K562 (cell line): ENCODE results near the gene PTPN11. TPM values are rescaled to one million over a fixed set of nuclear protein-coding genes. Genes with fewer than 3 reads are reported as not detected.
A peak's percentile ranks its signal among the peaks of the same experiment; 100 is the strongest.

Source experiments
- BRCA1 ChIP-seq, 2 experiments: fragments of 450-650 bp in 1 of 2; sonication (generic) in 1 of 2; formaldehyde crosslinking in 1 of 2; IDR thresholded peaks; 2 replicates each; pipeline versions ENCODE4 v1.5.0 to v1.6.1; 2017 to 2020; ENCODE audit warnings: mild to moderate bottlenecking in 1 of 2, missing genetic modification reagents in 1 of 2
- CCNT2 ChIP-seq: IDR thresholded peaks from 2 replicates; pipeline ENCODE4 v1.6.1; 2011; ENCODE audit warnings: borderline replicate concordance, low read depth, mild to moderate bottlenecking, moderate library complexity, mixed read lengths, low read length; ENCODE audit not compliant: insufficient read length; ENCODE audit errors: extremely low read depth
- EHMT2 ChIP-seq: fragments of 450-650 bp; IDR thresholded peaks from 2 replicates; pipeline ENCODE4 v1.6.1; 2018; ENCODE audit warnings: antibody characterized with exemption
- FOXA3 ChIP-seq, 2 experiments: fragments of 450-650 bp in 1 of 2; sonication (generic) in 1 of 2; formaldehyde crosslinking; IDR thresholded peaks in 1 of 2; conservative IDR thresholded peaks in 1 of 2; 2 replicates each; pipeline versions ENCODE4 v1.4.0 to v1.8.0; 2020 to 2022; ENCODE audit warnings: mild to moderate bottlenecking in 2 of 2, missing genetic modification reagents in 1 of 2
- HLTF ChIP-seq: fragments of 450-650 bp; IDR thresholded peaks from 2 replicates; pipeline ENCODE4 v1.6.1; 2016
- HMGN3 ChIP-seq: IDR thresholded peaks from 2 replicates; pipeline ENCODE4 v1.6.1; 2011; ENCODE audit warnings: borderline replicate concordance, low read depth, mild to moderate bottlenecking, mixed read lengths, low read length; ENCODE audit not compliant: insufficient read length; ENCODE audit errors: extremely low read depth
- IRF2 ChIP-seq: sonication (generic); formaldehyde crosslinking; IDR thresholded peaks from 2 replicates; pipeline ENCODE4 v1.8.1; 2022; ENCODE audit warnings: mild to moderate bottlenecking, missing genetic modification reagents
- NBN ChIP-seq: fragments of 450-650 bp; IDR thresholded peaks from 2 replicates; pipeline ENCODE4 v1.6.1; 2016; ENCODE audit warnings: low read depth, mild to moderate bottlenecking
- NR2F6 ChIP-seq: fragments of 450-650 bp; formaldehyde crosslinking; IDR thresholded peaks from 2 replicates; pipeline ENCODE4 v1.4.0; 2020; ENCODE audit warnings: mild to moderate bottlenecking
- SAP30 ChIP-seq: fragments of 200-600 bp; sonication (generic); IDR thresholded peaks from 2 replicates; pipeline ENCODE4 v1.6.1; 2012; ENCODE audit warnings: borderline replicate concordance, low read depth, mild to moderate bottlenecking, moderate library complexity, low read length, control low read depth, inconsistent platforms; ENCODE audit not compliant: insufficient read depth, poor library complexity, severe bottlenecking
- SRSF9 ChIP-seq: fragments of 200-400 bp; formaldehyde crosslinking; IDR thresholded peaks from 2 replicates; pipeline ENCODE4 v1.6.1; 2017; ENCODE audit warnings: low read depth, low read length, borderline replicate concordance
- TAF9B ChIP-seq: fragments of 450-650 bp; IDR thresholded peaks from 2 replicates; pipeline ENCODE4 v1.6.1; 2018; ENCODE audit warnings: mild to moderate bottlenecking; ENCODE audit not compliant: partially characterized antibody
- TCF3 ChIP-seq: sonication (generic); formaldehyde crosslinking; IDR thresholded peaks from 2 replicates; pipeline ENCODE4 v1.4.0; 2020; ENCODE audit warnings: mild to moderate bottlenecking, missing genetic modification reagents
- THRAP3 ChIP-seq: fragments of 450-650 bp; IDR thresholded peaks from 2 replicates; pipeline ENCODE4 v1.6.1; 2016; ENCODE audit warnings: mild to moderate bottlenecking, inconsistent platforms, borderline replicate concordance
- ZC3H11A ChIP-seq: IDR thresholded peaks from 2 replicates; pipeline ENCODE4 v1.6.1; 2012; ENCODE audit warnings: low read depth, low read length, improper control_type of control experiment
- ZNF277 ChIP-seq: fragments of 250-450 bp; sonication (Bioruptor Pico); IDR thresholded peaks from 2 replicates; pipeline ENCODE4 v1.8.0; 2022; ENCODE audit warnings: inconsistent platforms, mild to moderate bottlenecking, moderate library complexity, borderline replicate concordance
- ZZZ3 ChIP-seq: fragments of 450-650 bp; IDR thresholded peaks from 2 replicates; pipeline ENCODE4 v1.6.1; 2016; ENCODE audit warnings: antibody characterized with exemption, mild to moderate bottlenecking, moderate library complexity
- polyA plus RNA-seq, 8 experiments: library from polyadenylated mRNA; depleted of rRNA in 4 of 8; stranded (reverse) in 5 of 8; unstranded in 3 of 8; fragments of >200 nt; fragmentation: Nextera tagmentation in 2 of 8; fragmentation: Illumina TruSeq in 1 of 8; extraction: Ambion mirVana in 2 of 8; extraction: Trizol in 1 of 8; gene quantifications; 2 replicates each; pipeline versions ENCODE4 v1.2.1 to v1.2.3, GENCODE V29; 2011 to 2014; ENCODE audit warnings: inconsistent platforms in 1 of 8, missing spikeins in 1 of 8
- total RNA-seq, 7 experiments: library from RNA; depleted of rRNA in 6 of 7; stranded (reverse); fragments of >200 nt in 6 of 7; fragmentation: Illumina TruSeq in 2 of 7; extraction: Trizol in 2 of 7; gene quantifications; 2 replicates each; pipeline versions ENCODE4 v1.2.1 to v1.2.3, GENCODE V29; 2011 to 2021; ENCODE audit warnings: low replicate concordance in 1 of 7
- TF ChIP-seq, protein P1 (sequence below): sonication (generic); formaldehyde crosslinking; IDR thresholded peaks from 2 replicates; pipeline ENCODE4 v1.8.1; 2023; ENCODE audit warnings: mild to moderate bottlenecking, missing genetic modification reagents
- TF ChIP-seq, protein P2 (sequence below): fragments of 200-800 bp; sonication (Bioruptor generic); IDR thresholded peaks from 2 replicates; pipeline ENCODE4 v1.6.1; 2017; ENCODE audit warnings: missing genetic modification characterization, missing compliant biosample characterization
- TF ChIP-seq, protein P3 (sequence below): fragments of 450-650 bp; formaldehyde crosslinking; IDR thresholded peaks from 2 replicates; pipeline ENCODE4 v1.4.0; 2022; ENCODE audit warnings: missing genetic modification characterization

PTPN11 gene
- total and polyA plus RNA-seq, 9 of the 15 experiments (the other 6 are each of a cell fraction or from before 2014, with no cell fraction given): 22.5 to 126 (median 79.7) TPM

GRCh38 chr12:112381883-112382796, 36.6 kb upstream of the PTPN11 start, which contains the start of gene HECTD4 (continued):
- TF ChIP-seq NR2F6 (CRISPR knock-in tag) (no peak), ZZZ3 (no peak), IRF2 (CRISPR knock-in tag) (no peak), THRAP3 (no peak), FOXA3 (CRISPR knock-in tag; conservative IDR thresholded peaks at IDR 0.05 in 1 of 2, IDR thresholded peaks at IDR 0.05 in 1 of 2) (peak in 1 of 2 experiments; percentile 52; a peak in 1 of 4 replicates), TCF3 (CRISPR knock-in tag) (no peak; the same call in 1 of the 2 replicates), ZNF277 (CRISPR knock-in tag) (no peak), NBN (0 out of 2 replicates have a peak, but pooled peaks have one; percentile 42), ZC3H11A (no peak), HMGN3 (peak; percentile 77), HLTF (peak; percentile 55; the same call in 1 of the 2 replicates), SAP30 (no peak), EHMT2 (no peak), SRSF9 (no peak), CCNT2 (peak; percentile 89), BRCA1 (IDR thresholded peaks at IDR 0.05) (no peak), BRCA1 (CRISPR knock-in tag; IDR thresholded peaks at IDR 0.05) (0 out of 2 replicates have a peak, but pooled peaks have one; percentile 27), TAF9B (no peak)
- TF ChIP-seq, protein P1, sequence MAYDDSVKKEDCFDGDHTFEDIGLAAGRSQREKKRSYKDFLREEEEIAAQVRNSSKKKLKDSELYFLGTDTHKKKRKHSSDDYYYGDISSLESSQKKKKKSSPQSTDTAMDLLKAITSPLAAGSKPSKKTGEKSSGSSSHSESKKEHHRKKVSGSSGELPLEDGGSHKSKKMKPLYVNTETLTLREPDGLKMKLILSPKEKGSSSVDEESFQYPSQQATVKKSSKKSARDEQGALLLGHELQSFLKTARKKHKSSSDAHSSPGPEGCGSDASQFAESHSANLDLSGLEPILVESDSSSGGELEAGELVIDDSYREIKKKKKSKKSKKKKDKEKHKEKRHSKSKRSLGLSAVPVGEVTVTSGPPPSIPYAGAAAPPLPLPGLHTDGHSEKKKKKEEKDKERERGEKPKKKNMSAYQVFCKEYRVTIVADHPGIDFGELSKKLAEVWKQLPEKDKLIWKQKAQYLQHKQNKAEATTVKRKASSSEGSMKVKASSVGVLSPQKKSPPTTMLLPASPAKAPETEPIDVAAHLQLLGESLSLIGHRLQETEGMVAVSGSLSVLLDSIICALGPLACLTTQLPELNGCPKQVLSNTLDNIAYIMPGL (CRISPR knock-in tag): peak; percentile 68; the same call in 1 of the 2 replicates
- TF ChIP-seq, protein P2, sequence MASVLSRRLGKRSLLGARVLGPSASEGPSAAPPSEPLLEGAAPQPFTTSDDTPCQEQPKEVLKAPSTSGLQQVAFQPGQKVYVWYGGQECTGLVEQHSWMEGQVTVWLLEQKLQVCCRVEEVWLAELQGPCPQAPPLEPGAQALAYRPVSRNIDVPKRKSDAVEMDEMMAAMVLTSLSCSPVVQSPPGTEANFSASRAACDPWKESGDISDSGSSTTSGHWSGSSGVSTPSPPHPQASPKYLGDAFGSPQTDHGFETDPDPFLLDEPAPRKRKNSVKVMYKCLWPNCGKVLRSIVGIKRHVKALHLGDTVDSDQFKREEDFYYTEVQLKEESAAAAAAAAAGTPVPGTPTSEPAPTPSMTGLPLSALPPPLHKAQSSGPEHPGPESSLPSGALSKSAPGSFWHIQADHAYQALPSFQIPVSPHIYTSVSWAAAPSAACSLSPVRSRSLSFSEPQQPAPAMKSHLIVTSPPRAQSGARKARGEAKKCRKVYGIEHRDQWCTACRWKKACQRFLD (CRISPR knock-in tag): no peak
- TF ChIP-seq, protein P3, sequence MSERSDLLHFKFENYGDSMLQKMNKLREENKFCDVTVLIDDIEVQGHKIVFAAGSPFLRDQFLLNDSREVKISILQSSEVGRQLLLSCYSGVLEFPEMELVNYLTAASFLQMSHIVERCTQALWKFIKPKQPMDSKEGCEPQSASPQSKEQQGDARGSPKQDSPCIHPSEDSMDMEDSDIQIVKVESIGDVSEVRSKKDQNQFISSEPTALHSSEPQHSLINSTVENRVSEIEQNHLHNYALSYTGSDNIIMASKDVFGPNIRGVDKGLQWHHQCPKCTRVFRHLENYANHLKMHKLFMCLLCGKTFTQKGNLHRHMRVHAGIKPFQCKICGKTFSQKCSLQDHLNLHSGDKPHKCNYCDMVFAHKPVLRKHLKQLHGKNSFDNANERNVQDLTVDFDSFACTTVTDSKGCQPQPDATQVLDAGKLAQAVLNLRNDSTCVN: no peak
